ENCODE data around the gene MYCBPAP.

DNA sequence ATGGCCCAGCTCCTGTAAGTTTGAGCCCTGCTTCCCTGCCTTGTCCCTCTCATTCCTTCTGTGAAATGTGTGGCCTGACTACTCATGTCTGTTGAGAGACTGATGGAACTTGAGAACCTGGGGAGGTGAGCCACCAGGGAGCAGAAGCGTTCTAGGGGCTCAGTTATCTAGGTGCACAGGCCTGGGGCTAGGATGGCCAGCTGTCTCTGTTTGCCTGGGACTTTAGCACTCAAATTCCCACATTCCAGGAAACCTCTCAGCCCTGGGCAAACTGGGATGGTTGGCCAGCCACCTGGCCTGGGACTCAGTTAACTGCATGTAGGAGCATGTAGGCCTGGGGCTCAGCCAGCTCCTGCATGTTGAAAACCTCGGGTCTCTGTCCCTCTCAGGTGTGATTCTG is 15.0 kb downstream of the MYCBPAP start:
- TF ChIP-seq CTCF (IDR thresholded peaks at IDR 0.05) (no peak), POLR2A (IDR thresholded peaks at IDR 0.05) (no peak)

Data from right lobe of liver (tissue), 4 donors.